NCI-H526 (cell line): ENCODE data around the gene USHBP1.

ENCODE experiments used
- DNase-seq, 2 experiments: peaks; one replicate each; lab custom pipeline; 2025; lab: John Stamatoyannopoulos, UW

Gene USHBP1

DNA sequence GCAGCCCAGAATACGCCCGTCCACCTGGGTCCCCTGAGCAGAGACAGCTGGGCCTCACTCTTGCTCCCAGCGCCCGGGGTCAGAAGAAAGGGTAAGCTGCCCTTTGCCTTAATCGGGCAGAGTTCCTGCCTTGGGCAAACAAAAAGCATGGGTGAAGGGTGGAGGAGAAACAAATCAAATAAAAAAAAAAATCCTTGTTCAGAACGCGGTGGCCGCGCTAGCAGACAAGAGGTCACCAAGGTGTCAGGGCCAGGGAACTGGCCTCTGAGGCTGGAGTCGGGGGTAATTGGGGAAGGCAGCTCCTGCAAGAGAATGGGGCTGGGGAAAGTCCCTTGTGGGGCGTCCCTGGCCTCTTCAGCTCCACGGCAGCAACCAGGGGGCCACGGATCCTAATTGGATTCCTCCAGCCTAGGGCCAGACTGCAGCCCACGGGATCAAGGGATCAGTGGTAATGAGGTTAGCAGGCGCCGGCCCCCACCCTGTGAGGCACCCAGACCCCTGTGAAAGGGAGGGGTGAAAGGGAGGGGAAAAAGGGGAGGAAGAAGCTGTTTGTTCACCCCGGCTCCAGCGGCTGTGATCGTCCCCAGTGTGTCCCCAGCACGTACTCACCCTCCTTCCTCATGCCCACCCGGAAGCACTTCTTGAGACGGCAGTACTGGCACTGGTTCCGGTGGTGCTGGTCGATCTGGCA lies 24.3 kb downstream of the USHBP1 start:
- DNase-seq, result no peak

DNA sequence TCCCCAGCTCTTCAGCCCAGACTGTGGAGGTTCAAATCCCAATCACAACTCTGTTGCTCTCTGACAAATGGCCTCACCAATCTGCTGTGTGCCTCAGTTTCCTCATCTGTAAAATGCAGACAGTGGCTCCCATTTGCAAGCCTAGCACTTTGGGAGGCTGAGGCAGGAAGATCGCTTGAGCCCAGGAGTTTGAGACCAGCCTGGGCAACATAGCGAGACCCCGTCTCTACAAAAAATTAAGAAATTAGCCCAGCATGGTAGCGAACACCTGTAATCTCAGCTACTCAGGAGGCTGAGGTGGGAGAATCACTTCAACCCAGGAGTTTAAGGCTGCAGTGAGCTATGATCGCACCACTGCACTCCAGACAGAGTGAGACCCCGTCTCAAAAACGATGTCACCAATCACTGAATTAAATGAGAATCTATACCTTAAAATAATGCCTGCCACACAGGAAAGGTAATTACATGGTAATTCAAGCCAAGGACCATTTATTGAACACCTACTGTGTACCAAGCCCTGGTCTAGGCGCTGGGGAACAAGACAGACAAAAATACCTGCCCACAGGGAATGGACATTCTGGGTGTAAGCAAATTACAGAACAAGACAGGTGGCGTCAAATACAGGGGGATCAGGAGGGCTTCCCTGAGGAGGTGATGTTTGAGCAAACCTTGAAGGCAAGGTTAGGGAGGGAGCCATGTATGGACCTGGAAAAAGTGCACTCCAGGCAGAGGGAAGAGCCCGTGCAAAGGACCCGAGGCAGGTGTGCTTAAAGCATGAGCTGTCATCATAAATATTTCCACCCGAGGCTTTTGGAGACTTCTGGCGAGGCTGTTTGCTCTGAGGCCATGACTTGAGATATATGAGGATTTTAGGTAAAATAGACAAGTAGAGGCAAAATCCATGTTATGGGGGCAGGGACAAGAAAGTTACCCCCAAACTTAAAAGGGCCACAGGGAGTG lies 26.5 kb downstream of the USHBP1 start:
- DNase-seq, result no peak

DNA sequence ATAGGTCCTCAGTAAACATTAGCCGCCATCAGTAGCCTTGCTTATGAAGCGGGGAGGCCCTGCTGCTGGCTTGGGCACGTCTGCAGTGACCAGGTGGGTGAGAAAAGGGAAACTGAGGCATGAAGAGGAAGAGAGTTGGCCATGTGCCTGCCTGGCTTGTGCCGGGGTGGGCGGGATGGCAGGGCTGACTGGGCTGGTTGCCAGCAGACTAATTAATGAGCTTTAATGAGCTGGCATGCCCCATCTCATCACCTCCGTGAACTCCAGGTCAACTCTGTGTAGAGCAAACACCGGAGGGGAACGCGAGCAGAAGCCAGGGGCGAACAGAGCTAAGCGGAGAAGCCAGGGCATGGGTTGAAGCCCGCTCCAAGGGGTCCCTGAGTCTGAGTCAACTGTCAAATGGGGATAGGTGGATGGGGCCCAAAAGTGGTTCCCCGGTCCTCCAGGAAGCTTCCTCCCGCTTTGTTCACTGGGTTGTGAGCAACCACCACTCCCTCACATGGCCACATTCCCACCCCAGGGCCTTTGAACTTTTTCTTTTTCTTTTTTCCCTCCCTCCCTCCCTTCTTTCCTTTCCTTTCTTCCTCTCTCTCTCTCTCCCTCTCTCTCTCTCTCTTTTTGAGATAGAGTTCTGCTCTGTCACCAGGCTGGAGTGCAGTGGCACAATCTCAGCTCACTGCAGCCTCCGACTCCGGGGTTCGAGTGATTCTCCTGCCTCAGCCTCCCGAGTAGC lies 27.6 kb downstream of the USHBP1 start:
- DNase-seq, result no peak

DNA sequence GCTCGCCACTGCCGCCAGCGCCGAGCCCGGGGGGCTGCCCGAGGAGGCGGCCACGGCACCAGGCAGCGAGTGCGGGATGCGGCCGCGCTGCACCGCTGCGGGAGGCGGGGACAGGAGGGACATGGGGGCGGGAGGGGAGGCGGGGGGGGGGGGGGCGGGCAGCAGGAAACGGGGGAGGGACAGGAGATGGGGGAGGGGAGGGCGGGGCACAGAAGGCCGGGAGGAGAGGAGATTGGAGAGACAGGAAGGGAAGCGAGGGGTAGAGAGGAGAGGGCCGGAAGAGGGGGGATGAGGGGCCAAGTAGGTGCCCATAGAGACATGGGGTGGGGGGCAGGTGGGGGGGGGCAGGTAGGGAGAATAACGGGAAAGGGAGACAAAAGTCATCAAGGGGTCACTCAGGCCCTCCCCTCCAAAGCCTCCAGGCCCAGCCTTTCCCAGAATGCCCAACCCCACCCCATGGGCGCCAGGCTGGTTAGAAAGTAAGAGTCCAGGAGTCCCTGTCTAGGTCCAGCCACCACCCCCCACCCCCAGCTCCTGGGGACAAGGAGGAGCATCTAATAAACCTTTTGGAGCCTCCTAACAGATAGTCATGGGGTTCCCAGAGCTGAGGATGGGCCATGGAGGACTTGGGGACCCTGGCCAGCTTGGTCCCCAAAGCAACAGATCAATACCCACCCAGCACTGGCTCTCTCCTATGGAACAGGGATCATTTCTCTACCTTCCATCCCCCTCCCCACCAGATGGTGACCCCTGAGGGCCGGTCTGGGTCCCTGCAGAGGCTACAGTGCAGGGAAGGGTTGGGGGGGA lies 28.4 kb downstream of the USHBP1 start:
- peak in 1 of 2 experiments; percentile 60 for DNase-seq

DNA sequence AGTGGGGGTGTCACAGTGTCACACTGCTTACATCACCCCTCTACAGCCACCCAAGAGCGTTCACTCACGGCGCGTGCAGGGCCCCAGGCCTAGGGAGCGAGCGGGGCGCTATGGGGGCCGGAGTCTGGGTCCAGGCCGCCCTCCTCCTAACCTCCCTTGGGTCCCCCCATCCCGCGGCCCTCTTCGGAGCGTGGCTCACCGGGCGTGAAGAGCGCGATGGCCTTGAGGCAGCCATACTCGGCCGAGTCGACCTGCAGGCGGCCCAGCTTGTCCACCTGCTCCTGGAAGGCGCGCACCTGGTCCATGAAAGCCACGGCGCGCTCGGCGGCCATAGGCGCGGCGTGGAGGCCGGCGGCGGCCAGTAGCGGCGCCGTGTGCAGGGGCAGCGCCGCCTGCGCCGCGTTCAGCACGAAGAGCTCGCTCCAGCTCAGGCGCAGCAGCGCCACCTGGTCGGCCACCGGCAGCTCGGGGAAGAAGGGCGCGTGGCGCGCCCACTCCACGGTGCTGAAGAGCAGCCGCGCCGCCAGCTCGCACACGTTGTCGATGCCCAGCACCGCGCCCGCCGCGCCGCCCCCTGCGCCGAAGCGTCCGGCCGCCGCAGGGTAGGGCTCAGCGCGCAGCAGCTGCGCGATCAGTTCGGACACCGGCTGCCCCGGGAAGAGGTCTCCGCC lies 29.1 kb downstream of the USHBP1 start:
- DNase-seq, result peak in 1 of 2 experiments; percentile 63

DNA sequence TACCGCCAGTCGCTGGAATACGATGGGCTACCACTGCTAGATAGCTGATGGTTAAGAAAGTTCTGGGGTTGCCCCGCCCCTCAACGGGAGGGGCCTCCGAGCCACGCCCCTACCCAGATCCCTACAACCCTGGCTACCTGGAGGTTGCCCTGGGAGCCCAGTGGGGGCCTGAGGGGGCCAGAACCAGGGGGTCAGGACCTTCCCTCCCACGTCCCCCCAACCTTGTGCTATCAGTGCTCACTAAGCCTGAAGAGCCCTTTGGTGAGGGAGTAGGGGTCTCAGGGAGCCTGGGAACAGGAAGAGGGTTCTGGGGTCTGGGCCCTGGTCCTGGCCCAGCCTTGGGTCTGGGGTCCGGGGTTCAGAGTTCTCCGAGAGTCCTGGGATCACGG lies 29.6 kb downstream of the USHBP1 start:
- peak in 1 of 2 experiments; percentile 60 for DNase-seq

DNA sequence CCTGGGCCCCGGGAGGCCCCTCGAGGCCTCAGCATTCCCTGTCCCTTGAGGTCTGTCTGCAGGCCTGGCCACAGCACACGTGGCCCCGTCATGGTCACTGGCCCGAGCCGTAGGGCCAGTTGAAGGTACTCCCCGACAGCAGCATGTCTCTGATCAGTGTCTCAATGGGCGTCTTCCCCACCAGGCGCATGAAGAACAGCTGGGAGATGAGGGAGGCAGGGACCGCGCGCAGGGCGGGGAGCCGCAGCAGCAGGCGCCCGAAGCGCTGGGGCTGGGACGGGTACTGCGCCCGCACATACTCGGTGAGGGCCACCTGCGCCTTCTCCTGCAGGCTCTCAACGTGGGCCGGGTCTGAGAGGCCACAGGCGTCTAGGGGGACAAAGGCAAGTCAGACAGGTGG lies 32.3 kb downstream of the USHBP1 start:
- DNase-seq, result no peak

DNA sequence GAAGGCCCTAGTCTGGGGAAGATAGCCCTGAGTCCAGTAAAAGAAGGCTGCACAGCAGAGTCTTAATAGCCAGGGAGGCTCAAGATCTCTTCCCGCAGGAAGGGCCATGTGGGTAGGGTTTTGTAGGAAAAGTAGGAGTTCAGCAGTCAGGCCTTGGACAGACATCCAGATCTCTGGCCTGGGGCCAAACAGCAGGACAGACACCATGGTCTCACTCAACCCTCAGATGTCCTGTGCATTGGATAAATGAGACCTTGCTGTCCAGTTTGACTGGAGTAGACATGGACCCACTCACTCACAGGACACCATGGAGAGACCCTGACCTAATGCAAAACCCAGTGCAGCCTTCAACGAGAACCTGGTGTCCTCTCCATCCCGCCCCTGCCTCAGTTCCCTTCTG lies 34.7 kb downstream of the USHBP1 start:
- no peak for DNase-seq

DNA sequence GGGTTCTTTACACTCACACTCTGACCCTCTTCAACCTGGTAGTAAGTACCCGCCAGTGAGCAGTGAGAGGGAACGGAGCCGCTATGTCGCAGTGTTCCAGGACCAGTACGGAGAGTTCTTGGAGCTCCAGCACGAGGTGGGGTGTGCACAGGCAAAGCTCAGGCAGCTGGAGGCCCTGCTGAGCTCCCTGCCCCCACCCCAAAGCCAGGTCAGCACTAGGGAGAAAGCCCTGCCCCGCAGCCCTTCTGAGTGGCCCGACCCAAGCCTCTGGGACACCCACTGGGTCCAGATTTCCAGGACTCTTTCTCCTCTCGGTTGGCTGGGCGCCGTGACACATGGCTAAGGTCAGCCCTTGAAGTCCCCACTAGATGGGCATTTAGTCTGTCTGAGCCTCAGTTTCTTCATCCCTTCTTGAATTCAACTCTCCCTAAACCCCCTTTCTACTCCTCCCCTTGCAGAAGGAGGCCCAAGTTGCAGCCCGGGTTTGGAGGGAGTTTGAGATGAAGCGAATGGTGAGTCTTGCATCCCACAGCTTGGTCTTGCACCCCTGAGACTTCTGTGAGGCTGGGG lies 36.7 kb downstream of the USHBP1 start:
- no peak for DNase-seq

DNA sequence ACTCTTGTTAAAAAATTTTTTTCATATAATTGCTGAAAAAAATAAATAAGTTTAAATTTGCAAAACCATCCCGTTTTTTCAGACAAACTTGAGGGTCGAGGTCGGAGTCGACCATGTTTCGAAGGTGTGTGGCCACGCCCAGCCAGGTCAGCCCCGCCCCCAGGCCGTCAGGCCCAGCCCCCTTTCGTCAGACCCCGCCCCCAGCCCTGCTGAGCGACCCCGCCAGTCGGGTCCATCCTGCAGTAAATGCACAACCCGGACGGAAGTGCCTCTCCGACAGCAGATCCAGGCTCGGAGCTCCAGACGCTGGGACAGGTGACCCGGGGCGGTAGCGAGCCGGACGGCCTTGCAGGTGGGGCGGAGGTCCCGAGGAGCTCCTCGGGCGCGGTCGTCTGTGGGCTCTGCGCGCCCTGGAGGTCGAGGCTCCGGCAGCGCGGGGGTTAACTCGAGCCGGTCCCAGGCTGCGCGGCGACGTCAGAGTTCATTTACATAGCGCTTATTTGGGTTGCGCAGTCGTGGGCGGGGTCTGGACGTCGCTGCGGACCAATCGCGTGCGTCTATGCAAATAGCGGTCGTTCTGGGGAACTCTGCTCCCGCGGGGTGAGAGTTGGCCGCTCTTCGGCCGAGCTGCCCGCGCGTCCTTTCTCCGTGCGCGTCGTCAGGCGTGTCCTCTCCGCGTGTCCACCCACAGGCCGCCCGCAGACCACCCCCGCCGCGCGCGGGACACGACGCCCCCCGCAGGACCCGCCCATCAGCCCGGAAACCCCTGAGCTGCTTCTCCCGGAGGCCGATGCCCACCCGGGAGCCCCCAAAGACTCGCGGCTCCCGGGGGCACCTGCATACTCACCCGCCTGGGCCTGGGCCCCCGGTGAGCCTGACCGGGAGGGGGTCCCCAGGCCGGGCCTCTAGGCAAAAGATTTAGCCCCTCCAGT lies 38.3 kb downstream of the USHBP1 start, which contains the start of gene OCEL1:
OCEL1 (plus strand) TSS at position 225 of the 932 bp plus-strand sequence; CDS start at position 247, 22 bp downstream.
- DNase-seq, result peak; percentile 92 to 97

DNA sequence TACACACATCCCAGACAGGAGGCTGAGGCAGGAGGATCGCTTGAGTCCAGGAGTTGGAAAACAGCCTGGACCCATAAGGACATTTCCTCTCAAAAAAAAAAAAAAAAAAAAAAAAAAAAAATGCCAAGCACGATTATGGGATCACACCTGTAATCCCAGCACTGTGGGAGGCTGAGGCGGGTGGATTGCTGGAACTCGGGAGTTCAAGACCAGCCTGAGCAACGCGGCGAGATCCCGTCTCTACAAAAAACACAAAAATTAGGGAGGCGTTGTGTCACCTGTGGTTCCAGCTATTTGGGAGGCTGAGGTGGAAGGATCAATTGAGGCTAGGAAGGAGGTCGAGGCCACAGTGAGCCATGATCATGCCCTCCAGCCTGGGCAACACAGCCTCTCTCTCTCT lies 39.5 kb downstream of the USHBP1 start:
- no peak for DNase-seq

DNA sequence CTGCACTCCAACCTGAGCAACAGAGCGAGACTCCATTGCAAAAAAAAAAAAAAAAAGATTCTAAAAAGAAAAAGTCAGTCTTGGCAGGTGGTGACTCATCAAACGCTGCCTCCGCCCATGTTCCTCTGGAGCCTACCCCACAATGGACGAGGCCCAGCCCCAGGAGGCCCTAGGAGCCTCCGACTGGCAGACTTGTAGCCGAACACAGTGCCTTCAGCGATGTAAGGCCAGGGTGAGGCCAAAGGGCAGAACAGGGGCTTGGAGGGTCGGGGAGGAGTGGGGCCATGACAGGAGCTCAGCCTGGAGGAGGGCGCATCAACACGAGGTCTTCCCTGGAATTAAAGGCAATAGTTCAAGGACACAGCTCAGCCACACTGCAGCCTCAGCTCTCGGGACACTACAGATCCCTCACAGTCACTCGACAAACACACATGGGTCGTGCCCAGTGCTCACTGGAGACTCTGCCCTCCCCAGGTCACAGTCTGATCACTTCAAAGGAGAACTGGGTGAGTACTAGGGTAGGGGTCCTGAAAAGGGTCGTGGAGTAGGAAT lies 44.3 kb downstream of the USHBP1 start:
- DNase-seq, result no peak

DNA sequence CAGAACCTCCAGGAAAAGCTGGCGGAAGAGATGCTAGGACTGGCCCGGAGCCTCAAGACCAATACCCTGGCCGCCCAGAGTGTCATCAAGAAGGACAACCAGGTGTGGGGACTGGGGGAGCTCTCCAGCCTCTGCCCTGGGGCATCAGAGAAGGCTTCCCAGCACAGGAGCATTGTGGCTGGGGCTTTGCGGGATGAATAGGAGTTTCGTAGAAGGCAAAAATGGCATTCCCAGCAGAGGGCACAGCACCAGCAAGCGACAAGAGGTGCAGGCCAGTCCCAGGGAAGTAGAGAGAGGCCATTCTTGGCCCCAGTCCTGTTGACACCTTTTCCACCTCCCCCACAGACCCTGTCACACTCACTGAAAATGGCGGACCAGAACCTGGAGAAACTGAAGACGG lies 45.3 kb downstream of the USHBP1 start:
- no peak for DNase-seq

DNA sequence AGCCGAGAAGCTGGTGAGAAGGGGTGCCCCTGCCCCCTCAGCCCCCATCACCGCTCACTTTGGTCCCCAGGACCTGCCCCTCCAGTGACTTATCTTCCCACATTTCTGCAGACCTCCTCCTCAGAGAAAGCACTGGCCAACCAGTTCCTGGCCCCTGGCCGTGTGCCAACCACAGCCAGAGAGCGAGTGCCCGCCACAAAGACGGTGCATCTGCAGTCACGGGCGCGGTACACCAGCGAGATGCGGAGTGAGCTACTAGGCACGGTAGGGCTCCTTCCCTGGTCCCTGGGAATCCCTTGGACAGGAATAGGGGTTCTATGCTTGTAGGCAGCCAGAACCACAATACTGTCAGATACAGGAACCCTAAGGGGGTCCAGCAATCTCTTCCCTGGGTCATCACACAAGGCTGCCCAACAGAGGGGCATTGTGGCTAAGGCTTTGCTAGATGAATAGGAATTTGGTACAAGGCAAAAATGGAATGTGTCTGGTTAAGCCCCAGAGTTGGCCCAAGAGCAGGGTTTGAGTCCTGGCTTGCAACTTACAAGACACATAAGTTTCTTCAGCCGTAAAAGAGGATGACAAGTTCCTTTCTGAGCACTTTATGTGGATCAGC lies 48.4 kb downstream of the USHBP1 start:
- no peak for DNase-seq

DNA sequence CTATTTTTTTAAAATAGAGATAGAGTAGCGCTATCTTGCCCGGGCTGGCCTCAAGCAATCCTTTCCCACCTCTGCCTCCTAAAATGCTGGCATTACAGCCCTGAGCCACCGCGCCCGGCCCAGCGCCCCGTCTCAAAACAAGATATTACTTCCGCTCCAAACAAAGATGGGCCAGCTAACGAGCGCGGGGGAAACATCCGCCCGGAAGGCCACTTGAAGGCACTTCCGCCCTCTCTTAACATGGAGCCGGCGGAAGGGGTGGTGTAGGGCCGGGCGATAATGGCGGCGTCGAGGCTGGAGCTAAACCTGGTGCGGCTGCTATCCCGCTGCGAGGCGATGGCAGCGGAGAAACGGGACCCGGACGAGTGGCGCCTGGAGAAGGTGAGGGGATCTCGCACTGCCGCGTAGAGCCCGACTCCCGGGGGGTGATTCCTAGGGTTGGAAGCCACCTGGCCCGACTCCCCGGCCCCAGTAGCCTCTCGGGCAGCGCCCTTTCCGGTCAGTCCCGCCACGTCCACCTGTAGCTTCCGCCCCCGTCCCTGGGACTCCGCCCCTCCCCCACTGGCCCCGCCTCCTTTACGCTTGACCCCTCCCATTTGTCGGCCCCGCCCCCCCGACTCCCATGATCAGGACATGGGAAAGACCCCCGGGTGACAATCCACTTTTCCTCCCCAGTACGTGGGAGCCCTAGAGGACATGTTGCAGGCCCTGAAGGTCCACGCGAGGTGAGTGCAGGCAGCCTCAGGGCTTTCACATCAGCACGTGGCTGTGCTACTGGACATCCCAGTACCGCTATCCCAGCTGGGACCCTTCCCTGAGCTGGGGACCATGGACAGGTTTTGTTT lies 49.2 kb downstream of the USHBP1 start, which contains the start of gene USE1:
USE1 (plus strand) TSS at position 231 of the 845 bp plus-strand sequence; CDS start at position 280, 49 bp downstream.
- DNase-seq, result peak; percentile 66 to 87

DNA sequence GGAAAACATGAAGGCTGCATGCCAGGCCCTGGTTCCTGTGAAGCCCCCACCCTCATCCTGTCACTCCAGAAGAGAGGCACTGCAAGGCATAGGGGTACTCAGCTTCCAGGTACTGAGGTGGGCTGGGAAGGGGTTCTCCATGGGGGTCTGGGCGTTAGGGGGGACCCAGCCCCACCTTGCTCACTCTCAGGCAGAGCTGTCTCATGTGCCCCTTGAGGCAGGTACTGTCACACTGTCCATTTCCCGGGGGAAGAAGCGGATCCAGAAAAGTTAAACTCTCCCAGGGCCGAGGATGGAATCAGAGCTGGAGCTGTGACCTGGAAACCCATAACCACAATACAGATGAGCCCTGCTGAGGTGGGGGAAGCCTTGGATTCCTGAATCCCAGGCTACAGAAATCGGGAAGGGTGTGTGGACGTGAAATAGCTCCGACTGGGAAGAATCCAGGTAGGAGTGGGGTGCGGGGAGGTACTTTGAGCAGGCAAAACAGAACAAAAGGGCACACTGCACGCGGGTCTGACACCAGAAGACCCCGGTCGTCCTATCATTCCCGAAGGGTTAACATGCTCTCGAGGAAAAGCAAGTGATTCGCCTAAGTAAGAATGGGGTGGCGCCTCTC lies 49.9 kb downstream of the USHBP1 start:
- DNase-seq, result no peak

DNA sequence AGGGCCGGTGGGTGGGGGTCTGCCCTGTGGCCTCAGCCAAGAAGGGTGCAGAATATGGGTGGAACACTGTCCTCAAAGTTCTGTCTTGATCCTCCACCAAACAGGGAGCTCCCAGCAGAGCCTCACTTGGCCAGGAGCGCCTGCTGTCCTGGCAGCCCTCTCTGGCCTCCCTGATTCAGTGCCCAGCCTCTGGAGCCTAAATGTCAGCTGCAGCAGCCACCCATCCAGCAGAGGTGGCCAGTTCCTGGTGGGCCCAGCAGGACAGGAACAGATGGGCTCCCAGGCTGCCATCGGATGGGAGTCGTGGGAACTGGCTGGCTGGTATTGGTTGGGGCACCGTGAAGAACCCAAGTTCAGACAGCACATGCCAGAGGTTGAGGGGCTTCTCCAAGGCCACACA lies 51.2 kb downstream of the USHBP1 start:
- no peak for DNase-seq
